ENCODE measurements around the gene PSMB9.
"Not testable (repeated sequence)": the region's sequence is repeated elsewhere in the genome, so short reads cannot be mapped to it uniquely, and the experiment has no call there.

PSMB9 gene

DNA sequence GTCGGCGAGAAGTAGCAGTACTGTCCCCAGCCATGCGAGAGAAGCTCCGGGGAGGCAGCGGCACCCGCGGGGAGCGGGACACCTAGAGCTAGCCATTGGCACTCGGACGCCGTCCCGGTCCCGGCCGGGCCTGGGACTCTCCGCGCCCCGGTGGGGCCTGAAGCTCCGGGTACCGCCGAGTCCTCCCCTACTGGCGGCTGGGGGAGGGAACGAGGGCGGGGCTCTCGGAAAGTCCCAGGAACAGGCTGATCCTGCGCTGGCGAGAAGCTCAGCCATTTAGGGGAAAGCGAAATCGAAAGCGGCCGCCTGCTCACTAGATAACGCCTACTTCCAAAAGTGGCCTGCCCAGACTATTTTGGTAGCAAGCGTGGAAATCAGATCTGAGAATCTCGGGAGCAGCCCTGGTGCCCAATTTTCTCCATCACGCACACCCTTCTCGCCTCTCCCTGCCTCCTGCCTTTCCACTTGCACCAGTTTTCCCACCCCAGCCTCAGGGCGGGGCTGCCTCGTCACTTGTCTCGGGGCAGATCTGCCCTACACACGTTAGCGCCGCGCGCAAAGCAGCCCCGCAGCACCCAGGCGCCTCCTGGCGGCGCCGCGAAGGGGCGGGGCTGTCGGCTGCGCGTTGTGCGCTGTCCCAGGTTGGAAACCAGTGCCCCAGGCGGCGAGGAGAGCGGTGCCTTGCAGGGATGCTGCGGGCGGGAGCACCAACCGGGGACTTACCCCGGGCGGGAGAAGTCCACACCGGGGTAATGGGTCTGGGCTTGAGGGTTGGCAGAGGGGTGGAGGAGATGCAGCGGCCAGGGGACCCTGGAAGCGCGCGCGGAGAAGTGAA, at the start of gene PSMB9, which contains the start of gene TAP1:
Gene PSMB9, plus strand, starts transcription at position 652 of the 835 bp plus-strand sequence. Its CDS starts 38 bp downstream, at position 690.
Gene TAP1, minus strand, starts transcription at position 164 of the 835 bp plus-strand sequence. Its CDS starts 68 bp downstream, at position 96.
- Mint-ChIP-seq H3K4me1 (peaks cover 63% of the 10 kb centered on the region), H3K27me3 (no peaks in the 10 kb centered on the region), H3K36me3 (peaks cover 80% of the 10 kb centered on the region), H3K27ac (peak within 1 kb of the TSS; percentile 99), H3K4me3 (peak within 1 kb of the TSS; percentile 96), H3K9me3 (no peaks in the 10 kb centered on the region)
- peak; percentile 98 for DNase-seq
- CTCF ChIA-PET: interaction anchor here (1.0 to 8.0 kb wide), 9 partner anchors 9 to 119 kb away, joined by 3 to 158 read pairs (median 6); partner anchors contain the start of genes HLA-DMA, PSMB8 and TAP2

DNA sequence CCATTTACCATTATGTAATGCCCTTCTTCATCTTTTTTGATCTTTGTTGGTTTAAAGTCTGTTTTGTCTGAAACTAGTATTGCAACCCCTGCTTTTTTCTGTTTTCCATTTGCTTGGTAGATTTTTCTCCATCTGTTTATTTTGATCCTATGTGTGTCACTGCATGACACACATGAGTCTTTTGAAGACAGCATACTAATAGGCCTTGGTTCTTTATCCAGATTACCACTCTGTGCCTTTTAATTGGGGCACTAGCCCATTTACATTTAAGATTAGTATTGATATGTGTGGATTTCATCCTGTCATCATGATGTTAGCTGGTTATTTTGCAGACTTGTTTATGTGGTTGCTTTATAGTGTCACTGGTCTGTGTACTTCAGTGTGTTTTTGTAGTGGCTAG, 48.6 kb upstream of the PSMB9 start:
- CTCF ChIA-PET: interaction anchor here (1.4 kb wide), 1 partner anchor 21 kb away, joined by 4 read pairs; no protein-coding TSS in a partner anchor
- H3K4me1 Mint-ChIP-seq, H3K36me3 Mint-ChIP-seq, H3K27ac Mint-ChIP-seq, DNase-seq, H3K4me3 Mint-ChIP-seq, H3K9me3 Mint-ChIP-seq: not testable (repeated sequence)
- peaks cover 53% of the 10 kb centered on the region for H3K27me3 Mint-ChIP-seq

DNA sequence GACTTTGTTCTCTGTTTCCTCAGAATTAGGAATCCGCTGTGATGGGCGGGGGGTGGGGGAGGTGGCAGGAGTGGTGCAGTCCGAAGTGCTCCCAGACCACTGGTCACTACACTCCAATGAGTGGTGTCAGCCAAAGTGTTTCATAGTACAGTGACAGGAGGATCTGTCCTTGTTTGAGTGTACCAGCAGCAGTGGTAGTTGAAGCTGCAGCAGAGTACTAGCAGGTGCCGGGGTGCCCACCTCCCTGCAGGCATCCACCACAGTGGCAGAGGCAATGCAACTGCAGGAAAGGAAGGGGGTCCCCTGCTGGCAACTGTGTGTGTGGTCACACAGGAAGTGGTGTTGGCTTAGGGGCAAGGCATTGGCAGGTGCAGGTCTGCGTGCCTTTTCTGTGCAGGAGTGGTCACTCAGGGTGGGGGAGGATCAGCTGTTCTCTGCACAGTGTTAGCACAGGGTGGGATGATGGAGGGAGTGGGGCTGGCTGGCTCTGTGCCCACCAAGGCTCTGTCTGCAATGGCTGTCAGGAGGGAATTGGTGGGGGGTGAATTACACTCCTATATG, 46.9 kb upstream of the PSMB9 start:
- Mint-ChIP-seq H3K4me3 (no peak overlapping the region), H3K4me1 (peaks cover 3% of the 10 kb centered on the region), H3K27me3 (peaks cover 46% of the 10 kb centered on the region), H3K27ac (no peak overlapping the region), H3K9me3 (no peaks in the 10 kb centered on the region), H3K36me3 (no peaks in the 10 kb centered on the region)
- CTCF ChIA-PET: interaction anchor here (0.8 kb wide), 1 partner anchor 13 kb away, joined by 3 read pairs; no protein-coding TSS in a partner anchor
- no peak for DNase-seq

DNA sequence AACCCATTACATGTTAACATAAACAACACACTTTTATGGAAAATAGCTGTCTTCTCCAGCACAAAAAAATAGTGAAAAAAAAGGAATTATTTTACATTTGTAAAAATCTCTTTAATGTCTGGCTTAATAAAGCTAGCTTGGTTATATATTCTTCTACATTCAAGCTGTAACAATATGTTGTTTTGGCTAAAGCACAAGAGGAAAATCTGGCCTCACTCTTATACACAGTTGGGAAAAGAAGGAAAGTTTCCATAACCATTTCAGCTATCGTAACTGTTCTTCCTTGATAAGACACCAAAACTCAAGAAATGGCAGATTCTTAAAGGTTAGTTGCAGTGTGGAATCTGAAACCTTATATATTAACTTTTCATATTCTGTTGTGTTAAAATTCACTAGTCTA, 44.8 kb upstream of the PSMB9 start:
- Mint-ChIP-seq H3K9me3 (no peaks in the 10 kb centered on the region), H3K27me3 (peaks cover 33% of the 10 kb centered on the region), H3K4me1 (peaks cover 3% of the 10 kb centered on the region), H3K4me3 (no peak overlapping the region), H3K36me3 (no peaks in the 10 kb centered on the region), H3K27ac (no peak overlapping the region)
- CTCF ChIA-PET: interaction anchor here (1.0 to 1.3 kb wide), 3 partner anchors 10 to 29 kb away, joined by 3 to 5 read pairs (median 4); partner anchors contain the start of gene TAP2
- no peak for DNase-seq

DNA sequence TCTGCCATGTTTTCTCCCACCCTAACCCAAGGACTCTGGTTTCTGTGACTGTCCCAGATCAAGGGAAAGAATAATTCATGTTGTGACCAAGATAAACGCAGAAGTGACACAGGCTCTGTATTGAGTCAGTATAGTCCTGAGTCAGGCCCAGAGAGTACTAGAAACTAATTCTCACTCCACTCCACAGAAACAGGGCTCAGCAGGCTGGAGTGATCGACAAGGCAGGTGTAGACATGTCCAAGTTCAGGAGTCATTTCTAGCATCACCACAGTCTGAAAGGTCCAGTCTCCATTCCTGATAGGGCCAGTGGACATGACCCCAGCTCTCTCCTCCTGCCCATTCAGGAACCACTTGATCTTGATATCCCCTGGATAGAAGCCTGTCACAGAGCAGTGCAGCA, 39.8 kb upstream of the PSMB9 start:
- CTCF ChIA-PET: no interaction called here
- Mint-ChIP-seq H3K36me3 (no peaks in the 10 kb centered on the region), H3K4me1 (peaks cover 3% of the 10 kb centered on the region), H3K9me3 (no peaks in the 10 kb centered on the region), H3K4me3 (no peak overlapping the region), H3K27me3 (no peaks in the 10 kb centered on the region), H3K27ac (no peak overlapping the region)
- DNase-seq: no peak

DNA sequence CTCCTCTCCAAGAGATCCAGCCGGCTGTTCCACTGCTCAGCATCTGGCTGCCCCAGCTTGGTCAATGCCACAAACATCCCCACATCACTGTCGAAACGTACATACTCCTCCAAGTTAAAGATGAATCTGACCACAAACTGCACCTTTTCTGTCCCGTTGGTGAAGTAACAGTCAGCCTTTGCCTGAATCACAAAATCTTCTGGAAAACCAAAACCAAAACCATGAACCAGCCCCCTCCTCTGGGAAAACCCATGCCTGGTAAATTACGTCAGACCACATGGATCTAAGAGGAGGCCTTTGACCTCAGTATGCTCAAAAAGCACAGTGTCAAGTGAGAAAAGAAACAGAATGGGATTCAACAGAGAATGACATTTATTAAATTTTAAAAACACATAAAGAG, 38.9 kb upstream of the PSMB9 start:
- H3K9me3 Mint-ChIP-seq: no peaks in the 10 kb centered on the region
- H3K27ac Mint-ChIP-seq: no peak overlapping the region
- CTCF ChIA-PET: no interaction called here
- H3K36me3 Mint-ChIP-seq: no peaks in the 10 kb centered on the region
- no peak overlapping the region for H3K4me3 Mint-ChIP-seq
- H3K27me3 Mint-ChIP-seq: no peaks in the 10 kb centered on the region
- no peak for DNase-seq
- peaks cover 3% of the 10 kb centered on the region for H3K4me1 Mint-ChIP-seq

DNA sequence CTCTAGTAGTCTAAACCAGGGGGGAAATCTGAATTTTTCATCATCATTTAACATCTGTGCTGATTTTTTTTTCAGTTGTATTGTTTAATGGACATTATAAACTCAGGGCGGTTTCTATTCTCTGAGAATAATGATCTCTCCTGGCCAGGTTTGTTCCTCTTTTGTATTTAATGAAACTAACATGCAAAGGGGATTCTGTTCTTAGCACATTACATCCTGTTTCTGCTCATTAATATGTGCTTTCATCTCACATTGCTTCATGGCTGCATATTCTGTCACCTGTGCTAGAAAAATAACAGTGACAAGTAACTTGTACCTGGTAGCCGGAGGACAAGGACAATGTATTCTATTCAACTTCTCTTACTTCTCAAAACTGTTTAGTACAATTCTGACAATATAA, 38.0 kb upstream of the PSMB9 start:
- H3K4me3 Mint-ChIP-seq: no peak overlapping the region
- peaks cover 3% of the 10 kb centered on the region for H3K4me1 Mint-ChIP-seq
- H3K27me3 Mint-ChIP-seq: no peaks in the 10 kb centered on the region
- CTCF ChIA-PET: no interaction called here
- no peaks in the 10 kb centered on the region for H3K9me3 Mint-ChIP-seq
- DNase-seq: no peak
- no peak overlapping the region for H3K27ac Mint-ChIP-seq
- no peaks in the 10 kb centered on the region for H3K36me3 Mint-ChIP-seq

DNA sequence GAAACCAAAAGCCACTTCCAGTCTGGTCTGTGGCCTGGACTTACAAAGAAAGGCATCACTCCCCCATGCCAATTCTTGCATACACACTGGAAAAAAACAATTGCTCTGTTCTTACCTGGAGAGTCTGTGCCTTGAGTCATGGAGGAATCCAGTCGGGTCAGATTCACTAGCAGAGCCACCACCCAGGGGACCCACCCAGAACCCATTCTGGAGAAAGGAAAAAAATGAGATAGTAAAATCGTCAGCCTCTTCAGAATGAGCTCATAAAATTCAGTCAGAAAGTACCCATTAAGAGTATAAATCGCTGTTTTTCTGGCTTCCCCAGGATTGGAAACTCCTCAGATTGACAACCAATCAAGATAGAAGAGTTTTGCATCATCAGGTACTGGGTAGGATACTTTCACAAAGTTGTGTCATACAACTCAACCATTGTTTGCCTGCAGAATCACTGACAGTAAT, 37.2 kb upstream of the PSMB9 start, which contains the start of gene HLA-DOB:
Gene HLA-DOB, minus strand, starts transcription at position 257 of the 459 bp plus-strand sequence. Its CDS starts 51 bp downstream, at position 206.
- Mint-ChIP-seq H3K9me3 (no peaks in the 10 kb centered on the region), H3K4me3 (no peak within 1 kb of the TSS), H3K36me3 (no peaks in the 10 kb centered on the region), H3K27me3 (no peaks in the 10 kb centered on the region), H3K4me1 (peaks cover 3% of the 10 kb centered on the region), H3K27ac (no peak within 1 kb of the TSS)
- DNase-seq: no peak
- CTCF ChIA-PET: no interaction called here

DNA sequence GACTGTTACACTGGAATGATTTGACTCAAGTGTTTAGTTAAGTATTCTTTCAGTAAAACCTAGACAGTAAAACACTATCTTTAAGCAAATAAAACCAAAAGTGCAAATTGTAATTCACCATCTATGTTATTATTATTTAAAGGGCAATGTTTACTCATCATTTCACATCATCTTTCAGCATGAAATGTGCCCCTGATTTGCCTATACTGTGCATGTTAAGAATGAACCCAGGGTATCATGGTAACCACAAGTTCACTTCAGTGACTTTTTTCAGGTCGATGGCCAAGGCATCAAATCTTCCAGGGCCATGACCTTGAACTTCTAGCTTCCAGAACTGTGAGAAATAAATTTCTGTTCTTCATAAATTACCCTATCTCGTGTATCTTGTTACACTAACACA, 35.1 kb upstream of the PSMB9 start:
- Mint-ChIP-seq H3K9me3 (no peaks in the 10 kb centered on the region), H3K4me1 (peaks cover 3% of the 10 kb centered on the region), H3K4me3 (no peak overlapping the region), H3K36me3 (no peaks in the 10 kb centered on the region), H3K27me3 (no peaks in the 10 kb centered on the region), H3K27ac (no peak overlapping the region)
- CTCF ChIA-PET: interaction anchor here (0.6 to 0.7 kb wide), 2 partner anchors 53 to 842 kb away, joined by 3 read pairs; no protein-coding TSS in a partner anchor
- DNase-seq: no peak

DNA sequence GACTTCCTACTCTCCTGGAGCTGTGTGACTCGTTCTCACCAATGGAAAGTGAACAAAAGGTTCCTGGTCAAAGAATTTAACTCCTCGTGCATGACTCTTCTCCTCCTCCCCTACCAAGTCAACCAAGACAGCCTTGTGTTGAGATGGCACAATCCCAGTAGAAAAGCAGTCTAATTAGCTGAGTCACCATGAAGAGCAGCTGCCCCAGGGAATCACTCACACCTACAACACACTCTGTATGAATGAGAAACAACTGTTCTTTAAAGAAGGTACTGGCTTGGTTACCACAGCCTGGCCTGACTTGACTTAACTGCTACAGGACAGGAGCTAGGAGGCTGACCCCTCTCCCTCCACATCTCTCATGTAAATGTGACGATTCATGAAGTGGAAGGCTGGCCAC, 34.3 kb upstream of the PSMB9 start:
- DNase-seq: no peak
- Mint-ChIP-seq H3K9me3 (no peaks in the 10 kb centered on the region), H3K27me3 (no peaks in the 10 kb centered on the region), H3K4me3 (no peak overlapping the region), H3K36me3 (no peaks in the 10 kb centered on the region), H3K4me1 (peaks cover 3% of the 10 kb centered on the region), H3K27ac (no peak overlapping the region)
- CTCF ChIA-PET: interaction anchor here (1.0 to 1.9 kb wide), 2 partner anchors 12 to 48 kb away, joined by 3 to 7 read pairs; no protein-coding TSS in a partner anchor

DNA sequence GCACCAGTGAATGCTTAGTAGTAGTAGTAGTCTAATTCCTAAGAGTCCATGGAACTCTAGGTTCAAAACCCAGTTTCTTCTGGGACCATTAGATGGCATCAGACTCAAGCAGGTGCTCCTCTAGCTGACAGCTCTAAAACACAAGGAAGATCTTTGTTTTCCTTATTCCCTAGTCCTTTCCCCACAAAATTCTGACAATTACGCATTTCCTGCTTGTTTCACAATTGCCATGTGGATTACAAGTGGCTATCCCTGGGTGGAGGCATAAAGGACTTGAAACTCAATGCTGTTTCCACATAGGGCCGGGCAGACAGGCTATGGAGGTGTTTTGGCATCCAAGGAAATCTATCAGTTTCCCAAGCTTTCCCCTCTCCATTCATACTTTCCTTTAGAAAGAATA, 28.0 kb upstream of the PSMB9 start:
- DNase-seq: no peak
- CTCF ChIA-PET: interaction anchor here (0.5 to 4.4 kb wide), 8 partner anchors 12 to 159 kb away, joined by 3 to 32 read pairs (median 4); partner anchors contain the start of gene TAP2
- Mint-ChIP-seq H3K27ac (no peak overlapping the region), H3K4me3 (no peak overlapping the region), H3K4me1 (peaks cover 22% of the 10 kb centered on the region), H3K9me3 (no peaks in the 10 kb centered on the region), H3K36me3 (peaks cover 31% of the 10 kb centered on the region), H3K27me3 (no peaks in the 10 kb centered on the region)

DNA sequence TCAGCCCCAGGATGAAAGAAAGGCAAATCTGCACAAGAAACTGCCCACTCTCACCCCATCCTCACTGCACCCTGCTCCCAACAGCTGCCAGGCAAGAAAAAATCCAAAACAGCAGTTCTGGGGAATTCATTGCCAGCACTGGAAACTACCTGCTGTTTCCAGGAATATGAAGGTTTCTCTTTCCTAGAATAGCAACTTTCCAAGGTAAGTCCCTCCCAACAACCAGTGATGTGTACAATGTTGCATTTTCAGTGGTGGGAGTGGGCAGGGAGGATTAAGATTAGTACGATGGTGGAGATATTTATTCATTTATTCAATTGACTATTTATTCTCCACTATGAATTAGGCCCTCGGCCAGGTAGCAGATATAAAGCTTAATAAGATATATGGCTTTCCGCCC, 27.0 kb upstream of the PSMB9 start:
- H3K27ac Mint-ChIP-seq: no peak overlapping the region
- H3K36me3 Mint-ChIP-seq: peaks cover 37% of the 10 kb centered on the region

DNA sequence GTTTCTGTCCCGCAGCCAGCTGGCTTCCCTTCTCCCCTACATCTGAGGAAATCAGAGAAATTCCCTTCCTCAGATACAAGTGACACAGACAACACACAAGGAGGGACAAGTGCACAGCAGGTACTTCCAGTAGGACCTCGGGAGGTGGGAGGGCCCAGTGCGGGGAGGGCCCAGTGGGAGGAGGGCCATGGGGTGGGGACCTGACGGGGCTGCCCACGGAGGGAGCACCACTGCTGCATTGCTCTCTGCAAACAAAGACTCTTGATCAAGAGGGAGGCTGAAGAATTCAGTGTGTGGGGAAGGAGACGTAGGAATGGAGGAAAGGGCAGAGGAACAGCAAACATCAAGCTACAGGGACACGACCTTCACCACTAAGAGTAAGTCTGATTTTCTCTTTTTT, 24.5 kb upstream of the PSMB9 start:
- no peaks in the 10 kb centered on the region for H3K9me3 Mint-ChIP-seq
- H3K27me3 Mint-ChIP-seq: no peaks in the 10 kb centered on the region
- peaks cover 56% of the 10 kb centered on the region for H3K36me3 Mint-ChIP-seq
- DNase-seq: no peak
- CTCF ChIA-PET: interaction anchor here (2.6 to 4.4 kb wide), 2 partner anchors 9 to 39 kb away, joined by 22 to 32 read pairs; partner anchors contain the start of gene TAP2
- peaks cover 50% of the 10 kb centered on the region for H3K4me1 Mint-ChIP-seq
- H3K4me3 Mint-ChIP-seq: no peak overlapping the region
- no peak overlapping the region for H3K27ac Mint-ChIP-seq

More for the DNA sequence above, 27.0 kb upstream of the PSMB9 start:
- H3K4me1 Mint-ChIP-seq: peaks cover 28% of the 10 kb centered on the region
- DNase-seq: no peak
- CTCF ChIA-PET: interaction anchor here (1.0 to 4.4 kb wide), 4 partner anchors 11 to 41 kb away, joined by 3 to 32 read pairs (median 13); partner anchors contain the start of gene TAP2
- H3K9me3 Mint-ChIP-seq: no peaks in the 10 kb centered on the region
- no peak overlapping the region for H3K4me3 Mint-ChIP-seq
- H3K27me3 Mint-ChIP-seq: no peaks in the 10 kb centered on the region

DNA sequence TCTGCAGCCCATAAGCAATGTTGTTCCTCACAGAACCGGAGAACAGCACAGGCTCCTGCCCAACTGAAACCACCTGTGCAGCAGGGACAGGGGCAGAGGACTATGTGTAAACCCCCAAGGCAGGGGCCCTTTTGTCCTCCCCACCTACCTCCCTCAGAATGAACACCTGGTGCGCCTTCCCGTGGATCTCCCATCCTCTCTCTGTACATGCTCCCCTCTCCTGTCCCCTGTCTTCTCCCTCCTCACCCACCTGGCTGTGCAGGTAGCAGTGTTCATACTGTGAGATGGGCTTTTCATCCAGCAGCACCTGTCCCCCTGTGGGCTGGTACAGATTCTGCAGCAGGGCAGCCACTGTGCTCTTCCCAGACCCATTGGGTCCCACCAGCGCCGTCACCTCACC, 24.0 kb upstream of the PSMB9 start:
- Mint-ChIP-seq H3K9me3 (no peaks in the 10 kb centered on the region), H3K27ac (no peak overlapping the region), H3K36me3 (peaks cover 61% of the 10 kb centered on the region), H3K4me1 (peaks cover 55% of the 10 kb centered on the region), H3K4me3 (no peak overlapping the region), H3K27me3 (no peaks in the 10 kb centered on the region)
- CTCF ChIA-PET: no interaction called here
- no peak for DNase-seq

Measured in activated naive CD4-positive, alpha-beta T cell treated with anti-CD3 and anti-CD28 coated beads, Interleukin-2, amount 10 ng/mL, durations not matched to agents 7 days and 5 days (primary cell).